ENCODE data around the gene VSIR.
A peak's percentile ranks its signal among the peaks of the same experiment; 100 is the strongest.

Gene VSIR

DNA sequence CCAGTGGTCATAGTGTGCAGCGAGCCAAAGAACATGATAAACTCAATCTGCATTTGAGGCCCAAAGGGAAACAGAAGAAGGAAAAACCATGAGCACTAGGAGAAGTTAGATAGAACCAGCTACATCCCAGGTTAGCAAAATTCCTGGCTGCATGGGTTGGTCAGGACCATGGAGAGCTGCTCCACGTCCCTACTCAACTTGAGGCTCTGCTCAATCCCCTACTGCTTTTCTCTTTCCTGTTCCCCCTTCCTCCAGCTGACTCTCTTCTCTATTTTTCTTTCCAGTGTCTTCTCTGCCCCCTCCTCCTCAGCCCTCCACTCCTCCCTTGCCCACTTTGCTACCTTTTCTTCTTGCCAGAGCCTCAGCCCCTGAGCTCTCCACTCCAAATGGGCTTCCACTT is 21.9 kb upstream of the VSIR start:
- no peak for TF ChIP-seq GABPA (IDR thresholded peaks at IDR 0.05; ENCODE audit: low read depth)
- TF ChIP-seq, protein P1, sequence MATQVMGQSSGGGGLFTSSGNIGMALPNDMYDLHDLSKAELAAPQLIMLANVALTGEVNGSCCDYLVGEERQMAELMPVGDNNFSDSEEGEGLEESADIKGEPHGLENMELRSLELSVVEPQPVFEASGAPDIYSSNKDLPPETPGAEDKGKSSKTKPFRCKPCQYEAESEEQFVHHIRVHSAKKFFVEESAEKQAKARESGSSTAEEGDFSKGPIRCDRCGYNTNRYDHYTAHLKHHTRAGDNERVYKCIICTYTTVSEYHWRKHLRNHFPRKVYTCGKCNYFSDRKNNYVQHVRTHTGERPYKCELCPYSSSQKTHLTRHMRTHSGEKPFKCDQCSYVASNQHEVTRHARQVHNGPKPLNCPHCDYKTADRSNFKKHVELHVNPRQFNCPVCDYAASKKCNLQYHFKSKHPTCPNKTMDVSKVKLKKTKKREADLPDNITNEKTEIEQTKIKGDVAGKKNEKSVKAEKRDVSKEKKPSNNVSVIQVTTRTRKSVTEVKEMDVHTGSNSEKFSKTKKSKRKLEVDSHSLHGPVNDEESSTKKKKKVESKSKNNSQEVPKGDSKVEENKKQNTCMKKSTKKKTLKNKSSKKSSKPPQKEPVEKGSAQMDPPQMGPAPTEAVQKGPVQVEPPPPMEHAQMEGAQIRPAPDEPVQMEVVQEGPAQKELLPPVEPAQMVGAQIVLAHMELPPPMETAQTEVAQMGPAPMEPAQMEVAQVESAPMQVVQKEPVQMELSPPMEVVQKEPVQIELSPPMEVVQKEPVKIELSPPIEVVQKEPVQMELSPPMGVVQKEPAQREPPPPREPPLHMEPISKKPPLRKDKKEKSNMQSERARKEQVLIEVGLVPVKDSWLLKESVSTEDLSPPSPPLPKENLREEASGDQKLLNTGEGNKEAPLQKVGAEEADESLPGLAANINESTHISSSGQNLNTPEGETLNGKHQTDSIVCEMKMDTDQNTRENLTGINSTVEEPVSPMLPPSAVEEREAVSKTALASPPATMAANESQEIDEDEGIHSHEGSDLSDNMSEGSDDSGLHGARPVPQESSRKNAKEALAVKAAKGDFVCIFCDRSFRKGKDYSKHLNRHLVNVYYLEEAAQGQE (IDR thresholded peaks at IDR 0.05; ENCODE audit: insufficient replicate concordance, low read depth) = peak; percentile 99
- no peak overlapping the region for H3K27ac ChIP-seq (replicated peaks)
- no peaks in the 10 kb centered on the region for H3K27me3 ChIP-seq (ENCODE audit: insufficient read depth, poor library complexity, severe bottlenecking)
- H3K4me3 ChIP-seq (replicated peaks; ENCODE audit: insufficient read depth, low read length) = no peak overlapping the region
- DNase-seq (ENCODE audit: low read depth in 1 of 2, low spot score in 1 of 2) = no peak

DNA sequence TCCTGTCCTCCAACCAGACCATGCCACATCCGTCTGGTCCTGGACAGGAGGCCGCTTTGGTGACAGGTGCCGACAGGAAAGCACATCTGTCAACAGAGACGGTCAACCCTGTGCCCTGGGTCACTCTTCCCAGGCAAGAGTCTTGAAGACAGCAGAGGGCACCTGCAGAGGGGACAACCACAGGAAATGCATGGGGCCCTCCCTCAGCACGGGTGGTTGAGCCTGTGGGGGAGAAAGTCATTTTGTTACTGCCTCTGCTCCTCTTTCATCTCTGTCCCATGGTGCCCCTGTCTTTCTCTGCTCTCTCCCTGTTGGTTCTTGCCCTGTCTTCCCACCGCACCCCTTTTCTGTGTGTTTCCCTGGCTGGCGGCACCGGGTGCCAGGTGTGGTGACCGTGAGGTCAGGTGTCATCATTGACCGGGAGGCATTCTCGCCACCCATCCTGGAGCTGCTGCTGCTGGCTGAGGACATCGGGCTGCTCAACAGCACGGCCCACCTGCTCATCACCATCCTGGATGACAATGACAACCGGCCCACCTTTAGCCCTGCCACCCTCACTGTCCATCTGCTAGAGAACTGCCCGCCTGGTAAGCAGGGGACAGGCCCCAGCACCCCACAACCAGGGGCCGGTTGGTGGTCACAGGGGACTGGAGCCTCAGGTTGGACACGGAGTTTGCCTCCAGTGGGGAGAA is 17.6 kb upstream of the VSIR start:
- Histone ChIP-seq H3K27ac (replicated peaks) (no peak overlapping the region), H3K27me3 (ENCODE audit: insufficient read depth, poor library complexity, severe bottlenecking) (no peaks in the 10 kb centered on the region), H3K4me3 (replicated peaks; ENCODE audit: insufficient read depth, low read length) (no peak overlapping the region)
- no peak for TF ChIP-seq POLR2AphosphoS5 (IDR thresholded peaks at IDR 0.05; ENCODE audit: low read depth)
- TF ChIP-seq, protein P1 (IDR thresholded peaks at IDR 0.05; ENCODE audit: insufficient replicate concordance, low read depth) = no peak
- no peak for DNase-seq (ENCODE audit: low read depth in 1 of 2, low spot score in 1 of 2)

DNA sequence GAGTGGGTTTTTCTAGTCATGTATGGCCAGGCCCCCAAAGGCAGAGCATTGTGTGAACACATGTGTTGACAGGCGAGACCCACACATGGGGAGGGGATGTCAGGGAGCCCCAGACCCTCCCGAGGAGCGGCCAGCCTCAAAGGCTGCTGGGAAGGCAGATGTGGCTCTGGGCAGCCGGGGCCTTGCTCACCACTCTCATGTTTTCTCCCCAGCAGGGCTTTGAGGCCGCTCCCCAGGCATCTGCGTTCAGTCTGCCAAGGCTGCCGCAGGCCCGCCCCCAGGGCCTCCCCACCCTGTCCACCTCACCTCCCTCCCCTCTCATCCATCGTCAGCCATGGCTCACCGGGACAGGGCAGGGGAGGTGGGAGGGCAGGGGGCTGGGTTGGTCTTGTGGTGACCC is 16.6 kb upstream of the VSIR start:
- H3K27me3 ChIP-seq (ENCODE audit: insufficient read depth, poor library complexity, severe bottlenecking) = no peaks in the 10 kb centered on the region
- no peak overlapping the region for H3K4me3 ChIP-seq (replicated peaks; ENCODE audit: insufficient read depth, low read length)
- no peak for DNase-seq (ENCODE audit: low read depth in 1 of 2, low spot score in 1 of 2)
- TF ChIP-seq SPI1 (IDR thresholded peaks at IDR 0.05; ENCODE audit: borderline replicate concordance, low read depth) = no peak
- TF ChIP-seq, protein P2, sequence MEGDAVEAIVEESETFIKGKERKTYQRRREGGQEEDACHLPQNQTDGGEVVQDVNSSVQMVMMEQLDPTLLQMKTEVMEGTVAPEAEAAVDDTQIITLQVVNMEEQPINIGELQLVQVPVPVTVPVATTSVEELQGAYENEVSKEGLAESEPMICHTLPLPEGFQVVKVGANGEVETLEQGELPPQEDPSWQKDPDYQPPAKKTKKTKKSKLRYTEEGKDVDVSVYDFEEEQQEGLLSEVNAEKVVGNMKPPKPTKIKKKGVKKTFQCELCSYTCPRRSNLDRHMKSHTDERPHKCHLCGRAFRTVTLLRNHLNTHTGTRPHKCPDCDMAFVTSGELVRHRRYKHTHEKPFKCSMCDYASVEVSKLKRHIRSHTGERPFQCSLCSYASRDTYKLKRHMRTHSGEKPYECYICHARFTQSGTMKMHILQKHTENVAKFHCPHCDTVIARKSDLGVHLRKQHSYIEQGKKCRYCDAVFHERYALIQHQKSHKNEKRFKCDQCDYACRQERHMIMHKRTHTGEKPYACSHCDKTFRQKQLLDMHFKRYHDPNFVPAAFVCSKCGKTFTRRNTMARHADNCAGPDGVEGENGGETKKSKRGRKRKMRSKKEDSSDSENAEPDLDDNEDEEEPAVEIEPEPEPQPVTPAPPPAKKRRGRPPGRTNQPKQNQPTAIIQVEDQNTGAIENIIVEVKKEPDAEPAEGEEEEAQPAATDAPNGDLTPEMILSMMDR (IDR thresholded peaks at IDR 0.05; ENCODE audit: insufficient read depth, low read length) = no peak
- TF ChIP-seq POLR2AphosphoS5 (IDR thresholded peaks at IDR 0.05; ENCODE audit: low read depth) = no peak
- no peak for TF ChIP-seq GABPA (IDR thresholded peaks at IDR 0.05; ENCODE audit: low read depth)
- TF ChIP-seq, protein P1 (IDR thresholded peaks at IDR 0.05; ENCODE audit: insufficient replicate concordance, low read depth) = no peak
- no peak overlapping the region for H3K27ac ChIP-seq (replicated peaks)

DNA sequence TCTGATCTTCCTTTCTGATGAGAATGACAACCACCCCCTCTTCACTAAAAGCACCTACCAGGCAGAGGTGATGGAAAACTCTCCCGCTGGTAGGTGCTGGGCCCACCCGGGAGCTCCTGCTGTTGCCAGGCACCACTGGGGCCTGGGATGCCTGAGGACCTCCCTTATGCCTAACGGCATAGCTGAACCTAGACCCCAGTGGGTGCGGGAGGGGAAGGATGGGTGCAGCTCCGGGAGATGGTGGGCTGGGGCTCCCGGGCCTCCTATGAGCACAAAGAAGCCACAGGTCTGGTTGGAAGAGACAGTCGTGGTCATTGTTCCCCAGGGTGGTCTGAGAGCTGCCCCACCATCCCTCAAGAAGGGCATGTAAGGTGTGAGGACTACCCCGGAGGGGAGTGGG is 15.6 kb upstream of the VSIR start:
- H3K27me3 ChIP-seq (ENCODE audit: insufficient read depth, poor library complexity, severe bottlenecking) = no peaks in the 10 kb centered on the region
- TF ChIP-seq POLR2AphosphoS5 (IDR thresholded peaks at IDR 0.05; ENCODE audit: low read depth) (no peak), SPI1 (IDR thresholded peaks at IDR 0.05; ENCODE audit: borderline replicate concordance, low read depth) (no peak), GABPA (IDR thresholded peaks at IDR 0.05; ENCODE audit: low read depth) (no peak)
- TF ChIP-seq, protein P1 (IDR thresholded peaks at IDR 0.05; ENCODE audit: insufficient replicate concordance, low read depth) = no peak
- TF ChIP-seq, protein P2 (IDR thresholded peaks at IDR 0.05; ENCODE audit: insufficient read depth, low read length) = no peak
- H3K27ac ChIP-seq (replicated peaks) = no peak overlapping the region
- DNase-seq (ENCODE audit: low read depth in 1 of 2, low spot score in 1 of 2) = no peak
- no peak overlapping the region for H3K4me3 ChIP-seq (replicated peaks; ENCODE audit: insufficient read depth, low read length)

All from HL-60 (cell line).